GM19193 (cell line): ENCODE data around the gene ALG8.

Source experiments
- POLR2A ChIP-seq: IDR thresholded peaks from 4 replicates; pipeline ENCODE4 v1.6.1; 2011; ENCODE audit not compliant: insufficient read depth, insufficient read length; ENCODE audit errors: extremely low read depth

Gene ALG8

GRCh38 chr11:78094250-78094649 is 45.2 kb downstream of the ALG8 start:
- no peak for TF ChIP-seq POLR2A

GRCh38 chr11:78085972-78086371 is 53.5 kb downstream of the ALG8 start:
- no peak for TF ChIP-seq POLR2A

GRCh38 chr11:78083021-78083420 is 56.4 kb downstream of the ALG8 start:
- no peak for TF ChIP-seq POLR2A

GRCh38 chr11:78082146-78082545 is 57.3 kb downstream of the ALG8 start:
- no peak for TF ChIP-seq POLR2A

GRCh38 chr11:78081583-78081982 is 57.8 kb downstream of the ALG8 start:
- TF ChIP-seq POLR2A, result no peak

GRCh38 chr11:78080818-78081495 is 58.5 kb downstream of the ALG8 start:
- TF ChIP-seq POLR2A, result no peak

GRCh38 chr11:78080084-78080817 is 59.2 kb downstream of the ALG8 start:
- no peak for TF ChIP-seq POLR2A

- peak; percentile 90 for TF ChIP-seq POLR2A
These were observed 60.0 kb downstream of the ALG8 start, which contains the start of gene NDUFC2 for GRCh38 chr11:78079232-78080083. Gene NDUFC2, minus strand, starts transcription at chr11:78079862. Its CDS starts 118 bp downstream, at chr11:78079744.

GRCh38 chr11:78078218-78079167 is 60.9 kb downstream of the ALG8 start:
- no peak for TF ChIP-seq POLR2A

- no peak for TF ChIP-seq POLR2A
These were observed 62.6 kb downstream of the ALG8 start for GRCh38 chr11:78076733-78077403.

- no peak for TF ChIP-seq POLR2A
These were observed 64.7 kb downstream of the ALG8 start for GRCh38 chr11:78074756-78075155.

- TF ChIP-seq POLR2A, result no peak
These were observed 67.0 kb downstream of the ALG8 start for GRCh38 chr11:78072455-78072854.

- no peak for TF ChIP-seq POLR2A
These were observed 67.7 kb downstream of the ALG8 start for GRCh38 chr11:78071717-78072116.

GRCh38 chr11:78070621-78071020 is 68.8 kb downstream of the ALG8 start:
- TF ChIP-seq POLR2A, result no peak
